Peyer's patch (tissue), 4 donors: ENCODE results near the gene ZNF608. TPM values are rescaled to one million over a fixed set of nuclear protein-coding genes. Genes with fewer than 3 reads are reported as not detected.

Experiments
- DNase-seq, 3 donors: peaks; one replicate each; pipeline ENCODE4 v3.0.0-alpha.2; 2017 to 2019
- H3K27ac ChIP-seq, 4 donors: fragments of 200-600 bp; sonication (generic); one replicate each; pipeline ENCODE4 v1.5.1; 2016 to 2019
- H3K27me3 ChIP-seq, 2 donors: fragments of 200-600 bp; sonication (generic); one replicate each; pipeline ENCODE4 v1.5.1; 2019
- H3K36me3 ChIP-seq, 3 donors: fragments of 200-600 bp; sonication (generic); one replicate each; pipeline ENCODE4 v1.5.1; 2016 to 2019
- H3K4me1 ChIP-seq, 4 donors: fragments of 200-600 bp; sonication (generic); one replicate each; pipeline ENCODE4 v1.5.1; 2016 to 2019
- H3K4me3 ChIP-seq, 4 donors: fragments of 200-600 bp; sonication (generic); 1 replicate in 3 of 4; 2 replicates in 1 of 4; pipeline ENCODE4 v1.5.1; 2016 to 2019; ENCODE audit warnings: mild to moderate bottlenecking in 1 of 4
- H3K9me3 ChIP-seq, 4 donors: fragments of 200-600 bp; sonication (generic); one replicate each; pipeline ENCODE4 v1.5.1; 2016 to 2019; ENCODE audit warnings: mild to moderate bottlenecking in 1 of 4
- CTCF ChIP-seq, 6 experiments: fragments of 450-650 bp in 4 of 6; fragments of 200-600 bp in 2 of 6; sonication (generic) in 1 of 6; IDR thresholded peaks; one replicate each; pipeline ENCODE4 v1.5.1; 2017 to 2019; ENCODE audit warnings: antibody characterized with exemption in 6 of 6, mild to moderate bottlenecking in 3 of 6, moderate library complexity in 1 of 6
- POLR2A ChIP-seq, 2 donors: fragments of 450-650 bp; IDR thresholded peaks; one replicate each; pipeline ENCODE4 v1.5.1; 2017; ENCODE audit warnings: antibody characterized with exemption in 2 of 2, mild to moderate bottlenecking in 2 of 2, moderate library complexity in 2 of 2
- total RNA-seq, 4 donors: library from RNA; depleted of rRNA; stranded (reverse); fragments of >200 nt; gene quantifications; one replicate each; pipeline ENCODE4 v1.1.0, GENCODE V29; 2016

ZNF608 gene
- total RNA-seq, 4 donors from 2014 or later = 19.8 to 85.8 (median 35.3) TPM

DNA sequence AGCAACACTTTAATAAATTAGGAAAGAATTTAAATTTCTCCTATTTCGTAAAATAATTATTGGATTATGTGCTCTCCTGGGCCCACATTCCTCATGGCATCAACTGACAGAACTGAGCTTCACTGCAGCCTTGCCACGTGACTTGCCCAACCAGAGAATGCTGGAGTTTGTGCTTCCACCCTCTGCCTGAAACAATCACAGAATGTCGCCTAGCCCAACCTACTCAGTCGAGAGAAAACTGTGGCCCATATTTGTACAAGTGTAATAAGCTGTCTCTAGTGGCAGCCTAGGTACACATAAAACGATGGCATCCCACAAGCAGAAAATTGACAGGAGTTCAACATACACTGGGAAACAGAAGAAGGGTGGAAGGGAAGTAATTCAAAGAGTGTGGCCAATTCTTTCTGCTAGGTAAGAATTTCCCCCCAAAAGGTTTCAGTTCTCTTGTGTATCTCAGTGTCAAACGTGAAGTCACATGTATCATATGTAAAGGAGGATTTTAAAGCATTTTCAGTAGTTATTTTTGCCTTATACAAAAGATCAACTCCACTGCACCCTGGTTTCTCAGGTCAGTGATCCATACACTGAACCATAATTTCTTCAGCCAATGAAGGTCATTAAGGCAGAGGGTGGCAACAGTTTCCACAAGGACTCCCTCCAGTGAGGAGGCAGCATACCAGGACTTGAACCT lies 41.7 kb downstream of the ZNF608 start:
- peak overlapping the region in 1 of 4 donors; percentile 47 for H3K27ac ChIP-seq
- H3K9me3 ChIP-seq = no peaks in the 10 kb centered on the region
- no peaks in the 10 kb centered on the region for H3K27me3 ChIP-seq
- H3K4me1 ChIP-seq = peaks cover 0 to 48% (median 11%) of the 10 kb centered on the region in 4 donors
- TF ChIP-seq POLR2A (IDR thresholded peaks at IDR 0.05) (no peak), CTCF (IDR thresholded peaks at IDR 0.05) (no peak)
- H3K36me3 ChIP-seq = no peaks in the 10 kb centered on the region
- no peak overlapping the region for H3K4me3 ChIP-seq
- no peak for DNase-seq

GRCh38 chr5:124703995-124704394 lies 42.4 kb downstream of the ZNF608 start:
- H3K27ac ChIP-seq = no peak overlapping the region
- no peak overlapping the region for H3K4me3 ChIP-seq
- no peaks in the 10 kb centered on the region for H3K27me3 ChIP-seq
- no peaks in the 10 kb centered on the region for H3K9me3 ChIP-seq
- H3K36me3 ChIP-seq = no peaks in the 10 kb centered on the region
- peaks cover 0 to 48% (median 11%) of the 10 kb centered on the region in 4 donors for H3K4me1 ChIP-seq
- no peak for TF ChIP-seq CTCF (IDR thresholded peaks at IDR 0.05)
- no peak for TF ChIP-seq POLR2A (IDR thresholded peaks at IDR 0.05)
- no peak for DNase-seq

DNA sequence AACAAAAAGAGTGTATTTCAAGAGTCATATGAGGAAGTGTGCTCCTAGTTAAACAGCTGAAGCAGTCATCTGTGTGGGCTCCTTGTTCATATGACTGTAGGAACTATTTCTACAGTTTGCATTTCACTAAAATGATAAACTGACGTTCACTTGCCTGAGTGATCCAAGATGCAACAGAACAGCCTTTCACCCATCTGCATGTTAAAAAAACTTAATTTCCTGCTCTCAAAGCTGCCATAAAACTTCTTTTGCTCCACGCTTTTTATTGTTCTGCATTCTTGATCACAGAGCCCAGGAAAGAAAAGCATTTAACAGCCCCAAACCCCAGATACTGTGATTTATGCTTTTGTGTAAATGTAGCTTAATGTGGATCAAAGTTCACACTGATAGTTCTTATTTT lies 43.9 kb downstream of the ZNF608 start:
- no peak overlapping the region for H3K4me3 ChIP-seq
- no peaks in the 10 kb centered on the region for H3K36me3 ChIP-seq
- no peak overlapping the region for H3K27ac ChIP-seq
- no peaks in the 10 kb centered on the region for H3K27me3 ChIP-seq
- H3K9me3 ChIP-seq = no peaks in the 10 kb centered on the region
- DNase-seq = no peak
- H3K4me1 ChIP-seq = peaks cover 0 to 37% (median 11%) of the 10 kb centered on the region in 4 donors
- TF ChIP-seq POLR2A (IDR thresholded peaks at IDR 0.05) = no peak
- no peak for TF ChIP-seq CTCF (IDR thresholded peaks at IDR 0.05)

DNA sequence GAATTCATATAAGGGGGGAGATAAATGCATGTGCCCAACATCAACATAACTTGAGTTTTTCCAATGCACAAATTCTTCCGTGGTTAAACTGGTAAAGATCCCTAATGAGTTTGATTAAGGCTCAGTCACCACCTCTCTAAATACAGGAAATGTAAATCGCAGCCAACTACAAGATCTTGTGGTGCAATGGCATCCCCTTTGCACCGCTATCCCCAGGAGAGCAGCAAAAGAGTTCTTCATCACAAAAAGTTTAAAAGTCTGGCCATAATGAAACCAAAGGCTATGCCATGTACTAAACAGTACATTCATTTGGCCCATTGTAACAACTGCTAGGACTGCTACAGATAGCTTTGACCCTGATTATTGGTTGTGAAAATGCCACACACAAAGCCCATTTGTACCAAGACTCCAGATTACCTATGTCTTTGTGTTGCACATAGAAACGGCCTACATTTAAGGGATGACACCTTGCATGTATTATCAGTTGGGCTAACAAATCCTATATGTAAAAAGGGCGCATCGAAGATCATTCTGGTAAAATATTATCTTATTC lies 44.5 kb downstream of the ZNF608 start:
- no peaks in the 10 kb centered on the region for H3K27me3 ChIP-seq
- no peak overlapping the region for H3K27ac ChIP-seq
- H3K9me3 ChIP-seq = no peaks in the 10 kb centered on the region
- no peak for DNase-seq
- TF ChIP-seq POLR2A (IDR thresholded peaks at IDR 0.05) = no peak
- TF ChIP-seq CTCF (IDR thresholded peaks at IDR 0.05) = no peak
- H3K4me3 ChIP-seq = no peak overlapping the region
- no peaks in the 10 kb centered on the region for H3K36me3 ChIP-seq
- peaks cover 0 to 32% (median 9%) of the 10 kb centered on the region in 4 donors for H3K4me1 ChIP-seq

- no peak for DNase-seq
- no peak overlapping the region for H3K4me3 ChIP-seq
- no peaks in the 10 kb centered on the region for H3K27me3 ChIP-seq
- no peak overlapping the region for H3K27ac ChIP-seq
- no peaks in the 10 kb centered on the region for H3K9me3 ChIP-seq
- no peak for TF ChIP-seq POLR2A (IDR thresholded peaks at IDR 0.05)
- TF ChIP-seq CTCF (IDR thresholded peaks at IDR 0.05) = no peak
- H3K36me3 ChIP-seq = no peaks in the 10 kb centered on the region
- peaks cover 0 to 26% (median 4%) of the 10 kb centered on the region in 4 donors for H3K4me1 ChIP-seq
Observed at GRCh38 chr5:124701016-124701415, 45.4 kb downstream of the ZNF608 start.
